HG03025 (cell line): Measurements from ENCODE around the gene GOLGA6L10.
"Not testable (repeated sequence)": the region's sequence is repeated elsewhere in the genome, so short reads cannot be mapped to it uniquely, and the experiment has no call there.

Source experiments
- ATAC-seq: cut with Tn5 transposase; IDR thresholded peaks from one replicate; pipeline ENCODE4 v1.9.1; 2021; ENCODE audit warnings: mild to moderate bottlenecking, moderate library complexity; ENCODE audit not compliant: unreplicated experiment, low FRiP score

The GOLGA6L10 gene

DNA sequence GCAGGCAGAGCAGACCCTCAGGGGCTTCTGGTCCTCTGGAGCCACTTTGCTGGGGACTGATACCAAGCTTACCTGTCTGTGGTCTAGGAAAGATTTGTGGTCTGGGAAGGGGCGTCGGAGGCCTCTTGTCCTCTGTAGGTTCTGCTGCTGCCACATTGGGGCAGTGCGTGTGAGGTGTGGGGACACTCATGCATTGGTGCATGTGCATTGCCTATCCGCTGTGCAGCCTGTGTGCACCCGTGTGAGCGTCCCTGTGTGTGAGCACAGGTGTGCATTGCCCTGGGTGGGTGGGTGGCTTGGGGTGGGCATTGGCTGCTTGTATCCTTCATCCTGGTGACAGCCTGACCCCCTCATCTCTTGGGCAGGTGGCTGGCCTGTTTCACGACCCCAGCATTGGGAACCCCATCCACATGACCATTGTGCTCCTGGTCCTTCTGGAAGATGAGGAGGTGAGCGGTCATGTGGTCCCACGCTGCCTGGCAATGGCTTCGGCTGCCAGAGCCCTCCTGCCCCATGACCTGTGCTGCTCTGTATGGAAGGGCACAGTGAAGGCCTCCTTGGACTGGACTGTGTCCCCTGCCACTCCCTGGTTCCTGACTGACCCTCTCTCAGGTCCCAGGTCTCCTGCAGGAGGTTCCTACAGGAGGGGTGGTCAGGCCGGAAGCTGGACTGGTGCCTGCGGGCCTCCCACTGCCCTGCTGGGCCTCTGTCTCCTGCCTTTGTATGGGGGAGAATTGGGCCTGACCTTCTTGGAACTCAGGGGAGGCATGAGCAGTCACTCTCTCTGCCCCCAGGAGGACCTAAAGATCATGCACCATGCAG is 45.1 kb downstream of the GOLGA6L10 start:
- ATAC-seq = no peak

DNA sequence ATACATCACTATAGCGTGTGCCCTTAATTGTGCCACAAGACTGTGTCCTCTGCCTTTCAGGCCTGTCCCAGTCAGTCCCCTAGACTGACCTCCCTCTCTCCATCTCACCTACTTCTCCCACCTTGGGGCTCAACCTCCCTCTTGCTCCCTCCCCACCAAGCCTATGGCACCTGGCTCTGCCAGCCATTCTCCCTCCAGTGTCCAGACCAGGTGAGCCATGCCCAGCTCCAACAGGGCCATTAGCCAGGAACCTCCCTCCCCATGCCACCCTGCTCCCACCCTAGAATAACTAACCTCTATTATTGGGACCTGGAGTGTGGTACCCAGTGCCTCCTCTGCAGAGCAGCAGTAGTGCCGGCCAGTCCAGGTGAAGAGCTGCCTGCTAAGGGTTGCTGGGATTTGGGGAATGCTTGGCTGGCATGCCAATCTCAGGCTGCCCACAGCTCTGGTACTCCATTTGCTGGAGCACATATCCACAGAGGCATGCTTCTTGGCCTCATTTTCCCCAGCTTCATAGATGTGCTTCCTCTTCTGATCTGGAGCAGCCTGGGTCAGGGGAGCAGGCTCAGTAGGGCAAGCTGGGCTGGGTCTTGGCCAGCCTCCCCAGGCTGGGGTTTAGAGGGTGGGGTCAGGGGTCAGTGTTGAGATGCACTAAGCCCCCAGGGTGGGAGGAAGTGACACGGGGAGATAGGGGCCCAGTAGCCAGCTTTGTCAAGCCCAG is 47.8 kb downstream of the GOLGA6L10 start:
- no peak for ATAC-seq

DNA sequence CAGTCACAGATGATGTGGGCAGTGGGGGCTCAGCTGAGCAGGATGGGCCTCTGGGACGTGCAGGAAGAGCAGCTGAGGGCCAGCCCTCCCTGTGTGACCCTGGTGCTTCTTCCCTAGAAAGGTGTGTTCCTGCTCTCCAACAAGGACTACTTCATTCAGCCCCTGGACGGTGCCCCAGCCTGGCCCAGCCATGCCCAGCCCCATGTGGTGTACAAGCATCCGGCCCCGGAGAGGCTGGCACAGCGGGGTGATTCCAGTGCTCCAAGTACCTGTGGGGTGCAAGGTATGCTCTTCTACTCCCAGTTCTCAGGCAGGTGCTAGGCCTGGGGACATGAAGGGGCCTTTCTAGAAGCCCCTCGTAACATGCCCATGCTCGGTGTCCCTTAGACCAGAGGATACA is 48.4 kb downstream of the GOLGA6L10 start:
- ATAC-seq = no peak

DNA sequence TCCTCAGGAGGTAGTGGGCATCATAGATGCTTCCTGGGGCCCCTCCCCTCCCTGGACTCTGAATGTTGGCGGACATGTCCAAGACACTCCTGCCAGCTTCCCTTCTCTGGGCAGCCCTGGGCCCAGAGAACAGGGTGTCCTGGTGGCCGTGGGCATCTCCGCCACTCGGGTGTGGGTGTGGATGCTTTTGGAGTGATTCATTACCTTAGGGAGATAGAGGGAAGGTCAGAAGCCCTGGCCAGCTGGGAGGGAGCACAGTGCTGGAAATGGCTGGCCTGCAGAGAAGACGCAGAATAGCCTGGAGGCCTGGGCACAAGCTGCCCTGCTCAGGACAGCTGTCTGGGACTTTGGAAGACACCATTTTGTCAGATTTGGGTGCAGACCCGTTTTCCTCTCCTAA is 48.9 kb downstream of the GOLGA6L10 start:
- ATAC-seq = not testable (repeated sequence)

DNA sequence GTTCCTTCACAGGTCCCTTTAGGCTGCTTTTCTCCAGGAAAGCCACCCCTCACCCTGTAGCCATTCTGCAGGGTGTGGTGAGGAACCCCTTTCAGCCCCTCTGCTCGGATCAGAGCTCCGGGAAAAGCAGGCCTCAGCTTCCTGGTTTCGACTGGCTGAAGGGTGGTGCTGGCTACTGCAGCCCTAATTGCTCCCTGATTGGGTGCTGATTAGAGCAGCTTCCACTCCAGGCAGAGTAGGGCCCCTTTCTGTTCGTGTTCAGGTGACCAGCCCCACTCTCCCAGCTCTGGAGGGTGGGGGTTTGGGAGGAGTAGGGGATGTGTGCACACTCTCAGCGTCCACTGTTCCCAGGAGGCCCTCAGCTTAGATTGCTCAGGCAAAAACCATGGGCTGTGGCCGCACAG is 49.8 kb downstream of the GOLGA6L10 start:
- ATAC-seq = not testable (repeated sequence)

DNA sequence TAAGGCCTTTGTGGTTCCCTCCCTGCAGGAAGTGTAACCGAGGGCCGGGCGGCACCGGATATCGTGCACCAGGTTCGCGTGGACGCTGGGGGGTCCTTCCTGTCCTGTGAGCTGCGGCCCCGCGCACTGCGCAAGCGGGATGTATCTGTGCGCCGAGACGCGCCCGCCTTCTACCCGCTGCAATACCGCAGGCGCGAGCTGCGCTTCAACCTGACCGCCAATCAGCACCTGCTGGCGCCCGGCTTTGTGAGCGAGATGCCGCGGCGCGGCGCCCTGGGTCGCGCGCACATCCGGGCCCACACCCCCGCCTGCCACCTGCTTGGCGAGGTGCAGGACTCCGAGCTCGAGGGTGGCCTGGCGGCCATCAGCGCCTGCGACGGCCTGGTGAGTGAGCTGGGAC is 50.8 kb downstream of the GOLGA6L10 start:
- ATAC-seq = no peak

DNA sequence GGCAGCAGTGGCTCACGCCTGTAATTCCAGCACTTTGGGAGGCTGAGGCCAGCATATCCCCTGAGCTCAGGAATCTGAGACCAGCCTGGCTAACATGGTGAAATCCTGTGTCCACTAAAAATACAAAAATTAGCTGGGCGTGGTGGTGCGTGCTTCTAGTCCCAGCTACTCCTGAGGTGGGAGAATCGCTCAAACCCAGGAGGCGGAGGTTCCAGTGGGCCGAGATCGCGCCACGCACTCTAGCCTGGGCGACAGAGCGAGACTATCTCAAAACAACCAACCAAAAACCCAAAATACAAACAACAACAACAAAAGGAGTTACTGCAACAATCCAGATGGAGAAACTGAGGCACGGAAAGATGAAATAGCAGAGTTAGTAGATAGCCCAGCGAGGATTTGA is 51.2 kb downstream of the GOLGA6L10 start:
- no peak for ATAC-seq

DNA sequence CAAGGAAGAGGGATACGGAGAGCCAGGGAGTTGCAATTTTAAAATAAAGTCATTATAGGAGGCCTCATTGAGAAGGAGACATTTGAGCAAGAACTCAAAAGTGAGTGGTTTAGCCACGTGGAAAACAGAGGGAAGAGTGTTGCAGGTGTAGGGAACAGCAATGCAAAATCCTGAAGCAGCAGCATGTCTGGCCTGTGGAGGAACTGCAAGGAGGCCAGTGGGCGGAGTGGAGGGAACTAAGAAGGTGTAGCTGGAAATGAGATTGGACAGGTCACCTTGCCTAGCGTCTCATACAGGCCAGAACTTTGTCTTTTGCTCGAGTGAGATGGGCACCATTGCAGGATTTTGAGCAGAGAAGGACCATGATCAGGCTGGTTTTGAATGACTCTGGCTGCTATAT is 51.7 kb downstream of the GOLGA6L10 start:
- no peak for ATAC-seq

DNA sequence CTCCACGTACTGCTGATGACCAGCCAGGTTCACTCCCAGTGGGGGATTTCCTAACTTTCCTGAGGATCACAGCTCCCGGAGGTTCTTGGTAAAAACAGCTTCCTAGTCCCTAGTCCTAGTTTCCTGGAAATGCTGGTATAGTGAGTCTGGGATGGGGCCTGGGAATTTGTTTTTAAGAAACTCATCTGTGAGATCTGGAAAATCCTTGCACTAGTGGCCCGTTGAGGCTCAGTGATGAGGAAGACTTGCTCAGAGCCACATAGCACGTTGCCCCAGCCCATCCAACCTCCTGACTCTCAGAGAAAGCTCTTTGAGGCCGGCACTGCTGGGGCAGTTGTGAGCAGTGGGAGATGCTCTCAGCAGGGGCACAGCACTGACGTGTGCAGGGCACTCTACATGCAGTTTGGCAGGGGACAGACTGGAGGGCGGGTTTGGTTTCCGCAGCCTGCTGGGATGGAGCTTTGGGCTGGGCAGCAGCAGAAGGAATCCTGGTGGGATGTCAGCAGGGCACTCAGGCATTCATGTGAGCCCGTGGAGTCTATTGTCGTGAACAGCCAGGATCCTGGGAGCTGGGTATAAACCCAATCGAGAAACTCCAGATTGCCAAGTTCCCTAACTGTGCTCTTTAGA is 55.1 kb downstream of the GOLGA6L10 start:
- no peak for ATAC-seq

DNA sequence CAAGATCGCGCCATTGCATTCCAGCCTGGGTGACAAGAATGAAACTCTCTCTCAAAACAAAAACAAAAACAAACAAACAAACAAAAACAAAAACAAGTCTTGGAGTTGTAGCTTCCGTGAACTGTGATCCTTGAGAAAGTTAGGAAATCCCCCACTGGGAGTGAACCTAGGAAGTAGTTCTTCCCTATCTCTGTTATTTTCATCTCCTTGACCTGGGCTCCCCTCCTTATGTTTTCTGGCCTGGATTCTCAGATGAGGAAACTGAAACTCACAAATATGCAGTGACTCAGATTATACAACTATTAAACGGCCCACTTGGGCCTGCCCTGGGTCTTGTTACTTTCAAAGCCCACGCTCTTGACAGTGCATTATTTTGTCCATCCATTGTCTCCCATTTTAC is 57.0 kb downstream of the GOLGA6L10 start:
- no peak for ATAC-seq
